Activated T-helper 17 cell treated with anti-CD3 and anti-CD28 coated beads, Interleukin-2, amount 50 U/mL, for 72 hours (primary cell): ENCODE results near the gene SPTSSA. TPM values are rescaled to one million over a fixed set of nuclear protein-coding genes. Genes with fewer than 3 reads are reported as not detected.
A peak's percentile ranks its signal among the peaks of the same experiment; 100 is the strongest.
"Not testable (repeated sequence)": the region's sequence is repeated elsewhere in the genome, so short reads cannot be mapped to it uniquely, and the experiment has no call there.

Experiments used
- ATAC-seq: fragments of 150-1000 bp; cut with Tn5 transposase; replicated peaks from 2 replicates; pipeline ENCODE4 v1.10.0; 2021; ENCODE audit warnings: mild to moderate bottlenecking, moderate library complexity
- H3K27ac Mint-ChIP-seq: one replicate; pipeline ENCODE4 v1.8.0; 2022; ENCODE audit warnings: mixed read lengths
- H3K27me3 Mint-ChIP-seq: one replicate; pipeline ENCODE4 v1.8.0; 2022; ENCODE audit warnings: mixed read lengths
- H3K36me3 Mint-ChIP-seq: one replicate; pipeline ENCODE4 v1.8.0; 2022; ENCODE audit warnings: low read depth, mild to moderate bottlenecking, mixed read lengths
- H3K4me1 Mint-ChIP-seq: one replicate; pipeline ENCODE4 v1.8.0; 2022; ENCODE audit warnings: mixed read lengths
- H3K4me3 Mint-ChIP-seq: one replicate; pipeline ENCODE4 v1.8.0; 2022; ENCODE audit warnings: mild to moderate bottlenecking, mixed read lengths
- H3K9me3 Mint-ChIP-seq: one replicate; pipeline ENCODE4 v1.8.0; 2022; ENCODE audit warnings: mixed read lengths
- total RNA-seq, 2 donors: library from RNA; stranded (reverse); gene quantifications; one replicate each; pipeline ENCODE4 v1.2.3, GENCODE V29; 2022

Gene SPTSSA
- total RNA-seq, 2 donors from 2014 or later, result 7.0 to 12.7 TPM

DNA sequence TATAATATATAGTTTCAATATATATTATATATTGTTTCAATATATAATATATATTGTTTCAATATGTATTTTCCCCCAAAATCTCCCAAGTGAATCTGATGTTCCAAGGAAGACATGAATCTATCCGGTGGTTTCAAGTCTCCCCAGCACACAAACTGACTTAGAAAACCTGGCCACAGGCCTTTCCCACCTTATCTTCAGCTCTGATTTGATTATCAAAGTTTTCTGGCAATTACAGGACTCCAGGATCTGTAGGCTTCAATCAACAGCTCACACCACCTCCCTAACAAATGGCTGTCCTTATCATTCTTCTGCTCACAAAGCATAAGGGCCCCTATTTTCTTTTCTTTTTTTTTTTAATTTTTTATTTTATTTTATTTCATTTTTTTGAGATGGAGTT is 22.7 kb upstream of the SPTSSA start:
- Mint-ChIP-seq H3K27me3 (no peaks in the 10 kb centered on the region), H3K9me3 (no peaks in the 10 kb centered on the region), H3K27ac (no peak overlapping the region), H3K4me3 (no peak overlapping the region), H3K4me1 (no peaks in the 10 kb centered on the region), H3K36me3 (no peaks in the 10 kb centered on the region)
- no peak for ATAC-seq

DNA sequence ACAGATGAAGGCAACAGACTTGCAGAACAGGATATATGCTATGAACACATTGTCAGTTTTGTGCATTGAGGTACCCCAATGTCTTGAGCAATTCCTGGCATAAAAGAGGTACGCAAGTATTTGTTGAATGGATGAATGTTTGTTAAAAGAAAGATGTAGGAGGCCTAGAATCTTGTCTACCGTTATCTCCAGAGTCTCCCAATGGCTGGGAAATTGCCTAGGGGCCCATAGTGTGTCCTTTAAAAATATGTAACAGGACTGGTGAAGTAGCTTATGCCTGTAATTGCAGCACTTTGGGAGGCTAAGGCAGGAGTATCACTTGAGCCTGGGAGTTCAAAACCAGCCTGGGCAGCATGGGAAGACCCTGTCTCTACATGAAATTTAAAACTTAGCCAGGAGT is 20.4 kb upstream of the SPTSSA start:
- H3K27ac Mint-ChIP-seq, result no peak overlapping the region
- H3K36me3 Mint-ChIP-seq, result no peaks in the 10 kb centered on the region
- no peaks in the 10 kb centered on the region for H3K4me1 Mint-ChIP-seq
- no peaks in the 10 kb centered on the region for H3K27me3 Mint-ChIP-seq
- no peak for ATAC-seq
- H3K4me3 Mint-ChIP-seq, result no peak overlapping the region
- H3K9me3 Mint-ChIP-seq, result no peaks in the 10 kb centered on the region

DNA sequence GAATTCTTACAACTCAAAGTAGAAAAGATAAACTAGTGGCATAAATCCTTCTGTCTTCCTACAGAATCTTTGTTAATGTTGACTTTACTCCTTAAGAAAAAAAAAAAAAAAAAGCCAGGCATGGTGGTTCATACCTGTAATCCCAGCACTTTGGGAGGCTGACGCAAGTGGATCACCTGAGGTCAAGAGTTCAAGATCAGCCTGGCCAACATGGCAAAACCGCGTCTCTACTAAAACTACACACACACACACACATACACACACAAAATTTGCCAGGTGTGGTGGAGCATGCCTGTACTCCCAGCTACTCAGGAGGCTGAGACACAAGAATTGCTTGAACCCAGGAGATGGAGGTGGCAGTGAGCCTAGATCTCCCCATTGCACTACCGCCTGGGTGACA is 17.7 kb upstream of the SPTSSA start:
- Mint-ChIP-seq H3K27me3 (peaks cover 3% of the 10 kb centered on the region), H3K36me3 (no peaks in the 10 kb centered on the region), H3K9me3 (no peaks in the 10 kb centered on the region), H3K4me3 (no peak overlapping the region), H3K27ac (no peak overlapping the region), H3K4me1 (no peaks in the 10 kb centered on the region)
- no peak for ATAC-seq

DNA sequence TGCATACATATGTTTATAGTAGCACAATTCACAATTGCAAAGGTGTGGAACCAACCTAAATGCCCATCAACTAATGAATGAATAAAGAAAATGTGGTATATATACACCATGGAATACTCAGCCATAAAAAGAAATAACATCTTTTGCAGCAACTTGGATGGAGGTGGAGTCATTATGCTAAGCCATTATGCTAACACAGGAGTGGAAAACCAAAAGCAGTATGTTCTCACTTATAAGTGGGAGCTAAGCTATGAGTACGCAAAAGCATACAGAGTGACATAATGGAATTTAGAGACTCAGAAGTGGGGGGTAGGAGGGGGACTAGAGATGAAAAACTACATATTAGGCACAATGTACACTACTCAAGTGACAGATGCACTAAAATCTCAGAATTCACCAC is 16.2 kb upstream of the SPTSSA start:
- ATAC-seq, result no peak
- Mint-ChIP-seq H3K9me3 (no peaks in the 10 kb centered on the region), H3K27me3 (peaks cover 3% of the 10 kb centered on the region), H3K4me3 (no peak overlapping the region), H3K36me3 (no peaks in the 10 kb centered on the region), H3K27ac (no peak overlapping the region), H3K4me1 (no peaks in the 10 kb centered on the region)

DNA sequence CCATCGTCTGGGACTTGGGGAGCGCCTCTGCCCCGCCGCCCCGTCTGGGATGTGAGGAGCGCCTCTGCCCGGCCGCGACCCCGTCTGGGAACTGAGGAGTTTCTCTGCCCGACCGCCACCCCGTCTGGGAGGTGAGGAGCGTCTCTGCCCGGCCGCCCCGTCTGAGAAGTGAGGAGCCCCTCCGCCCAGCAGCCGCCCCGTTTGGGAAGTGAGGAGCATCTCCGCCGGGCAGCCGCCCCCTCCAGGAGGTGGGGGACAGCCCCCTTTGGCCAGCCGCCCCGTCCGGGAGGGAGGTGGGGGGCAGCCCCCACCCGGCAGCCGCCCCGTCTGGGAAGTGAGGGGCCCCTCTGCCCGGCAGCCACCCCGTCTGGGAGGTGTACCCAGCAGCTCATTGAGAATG is 14.0 kb upstream of the SPTSSA start:
- H3K9me3 Mint-ChIP-seq, H3K4me1 Mint-ChIP-seq, H3K36me3 Mint-ChIP-seq, ATAC-seq, H3K27me3 Mint-ChIP-seq, H3K4me3 Mint-ChIP-seq, H3K27ac Mint-ChIP-seq: not testable (repeated sequence)

DNA sequence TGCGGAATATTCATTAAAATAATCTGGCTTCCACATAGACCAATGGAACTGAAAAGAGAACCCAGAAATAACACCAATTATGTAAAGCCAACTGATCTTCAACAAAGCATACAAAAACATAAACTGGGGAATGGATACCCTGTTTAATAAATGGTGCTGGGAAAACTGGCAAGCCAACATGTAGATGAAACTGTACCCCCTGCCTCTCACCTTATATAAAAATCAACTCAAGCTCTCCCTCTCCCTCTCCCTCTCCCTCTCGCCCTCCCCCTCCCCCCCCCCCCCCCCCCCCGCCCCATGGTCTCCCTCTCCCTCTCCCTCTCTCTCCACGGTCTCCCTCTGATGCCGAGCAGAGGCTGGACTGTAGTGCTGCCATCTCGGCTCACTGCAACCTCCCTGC is 13.1 kb upstream of the SPTSSA start:
- Mint-ChIP-seq H3K9me3 (no peaks in the 10 kb centered on the region), H3K27me3 (peaks cover 7% of the 10 kb centered on the region), H3K4me1 (no peaks in the 10 kb centered on the region)

DNA sequence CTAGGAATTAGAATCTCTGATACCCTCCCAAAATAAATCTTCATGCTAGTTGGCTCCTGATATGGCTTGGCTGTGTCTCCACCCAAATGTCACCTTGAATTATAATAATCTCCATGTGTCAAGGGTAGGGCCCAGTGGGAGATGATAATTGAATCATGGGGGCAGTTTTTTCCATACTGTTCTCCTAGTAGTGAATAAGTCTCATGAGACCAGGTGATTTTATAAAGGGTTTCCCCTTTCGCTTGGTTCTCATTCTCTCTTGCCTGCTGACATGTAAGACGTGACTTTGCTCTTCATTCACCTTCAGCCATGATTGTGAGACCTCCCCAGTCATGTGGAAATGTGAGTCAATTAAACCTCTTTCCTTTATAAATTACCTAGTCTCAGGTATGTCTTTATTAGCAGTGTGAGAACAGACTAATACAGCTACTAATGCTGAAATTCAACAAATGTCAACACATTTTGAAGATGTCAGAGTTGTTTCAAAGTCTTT is 12.2 kb upstream of the SPTSSA start:
- Mint-ChIP-seq H3K4me1 (no peaks in the 10 kb centered on the region), H3K27ac (no peak overlapping the region), H3K9me3 (no peaks in the 10 kb centered on the region), H3K4me3 (no peak overlapping the region), H3K36me3 (no peaks in the 10 kb centered on the region), H3K27me3 (peaks cover 7% of the 10 kb centered on the region)
- no peak for ATAC-seq

More for the DNA sequence above, 13.1 kb upstream of the SPTSSA start:
- no peaks in the 10 kb centered on the region for H3K36me3 Mint-ChIP-seq
- H3K27ac Mint-ChIP-seq, result no peak overlapping the region
- no peak for ATAC-seq
- no peak overlapping the region for H3K4me3 Mint-ChIP-seq

DNA sequence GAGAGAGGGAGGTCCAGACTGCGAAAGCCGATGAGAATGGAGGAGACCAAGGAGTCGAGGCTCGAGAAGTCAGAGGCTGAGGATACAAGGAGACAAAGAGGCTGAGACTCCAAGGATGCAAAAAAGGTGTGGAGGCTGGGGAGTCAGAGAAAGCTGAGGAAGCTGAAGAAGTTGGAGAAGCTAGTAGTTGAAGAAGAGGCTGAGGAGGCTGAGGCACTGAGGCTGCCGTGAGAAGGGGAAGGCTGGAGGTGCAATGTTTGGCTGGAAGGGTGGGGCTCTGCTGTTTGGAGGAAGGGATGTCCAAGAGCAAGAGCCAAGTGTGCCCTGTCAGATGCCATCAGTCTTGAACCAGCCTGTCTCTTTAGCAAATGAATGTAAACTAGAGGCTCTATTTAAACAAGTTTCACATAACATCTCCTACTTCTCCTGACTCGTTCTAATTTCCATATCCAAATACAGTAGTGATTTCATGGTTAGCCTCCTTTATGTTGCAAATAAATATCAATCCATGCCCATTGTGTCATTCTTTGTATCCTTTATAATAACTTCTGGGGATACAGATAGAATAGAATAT is 10.8 kb upstream of the SPTSSA start:
- H3K4me3 Mint-ChIP-seq, result no peak overlapping the region
- H3K27ac Mint-ChIP-seq, result no peak overlapping the region
- no peak for ATAC-seq
- no peaks in the 10 kb centered on the region for H3K4me1 Mint-ChIP-seq
- peaks cover 7% of the 10 kb centered on the region for H3K27me3 Mint-ChIP-seq
- no peaks in the 10 kb centered on the region for H3K9me3 Mint-ChIP-seq
- H3K36me3 Mint-ChIP-seq, result no peaks in the 10 kb centered on the region

DNA sequence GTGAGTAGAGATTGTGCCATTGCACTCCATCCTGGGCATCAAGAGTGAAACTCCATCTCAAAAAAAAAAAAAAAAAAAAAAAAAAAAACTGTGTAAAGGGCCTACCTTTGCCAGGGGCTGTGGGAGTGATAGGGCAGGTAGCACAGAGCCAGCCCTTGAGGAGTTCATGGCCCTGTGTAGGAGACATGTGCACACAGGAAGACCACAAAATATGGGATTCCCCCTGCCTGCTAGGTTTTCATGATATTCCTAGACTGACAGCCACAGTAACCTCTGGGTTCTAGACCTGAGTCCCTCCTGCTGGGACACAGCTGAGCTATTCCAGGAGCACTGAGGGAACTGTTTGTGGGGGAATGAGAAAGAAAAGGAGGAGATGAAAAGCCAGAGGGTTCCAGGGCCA is 8.3 kb upstream of the SPTSSA start:
- H3K4me3 Mint-ChIP-seq, result no peak overlapping the region
- peaks cover 4% of the 10 kb centered on the region for H3K27me3 Mint-ChIP-seq
- H3K9me3 Mint-ChIP-seq, result no peaks in the 10 kb centered on the region
- ATAC-seq, result no peak
- no peak overlapping the region for H3K27ac Mint-ChIP-seq
- no peaks in the 10 kb centered on the region for H3K36me3 Mint-ChIP-seq
- H3K4me1 Mint-ChIP-seq, result no peaks in the 10 kb centered on the region

DNA sequence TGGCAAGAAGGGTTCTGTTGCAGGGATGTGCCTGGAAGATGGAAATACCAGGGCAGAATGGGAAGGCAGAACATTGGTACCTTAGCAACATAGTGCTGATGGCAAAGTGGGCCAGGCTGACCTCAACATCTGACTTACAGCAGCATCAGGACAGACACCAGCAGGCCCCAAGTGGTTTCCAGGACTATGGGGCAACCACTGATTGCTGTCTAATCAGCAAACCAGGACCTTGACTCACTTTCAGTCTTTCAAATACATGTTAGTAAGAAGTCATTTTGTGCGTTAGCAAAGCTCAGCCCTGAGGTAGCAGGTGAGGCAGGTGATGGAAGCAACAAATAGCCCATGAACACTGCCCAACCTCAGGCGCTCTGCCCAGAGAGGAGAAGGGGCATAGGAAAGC is 4.7 kb upstream of the SPTSSA start:
- H3K4me1 Mint-ChIP-seq, result no peaks in the 10 kb centered on the region
- no peaks in the 10 kb centered on the region for H3K27me3 Mint-ChIP-seq
- no peaks in the 10 kb centered on the region for H3K9me3 Mint-ChIP-seq
- no peaks in the 10 kb centered on the region for H3K36me3 Mint-ChIP-seq
- no peak overlapping the region for H3K27ac Mint-ChIP-seq
- ATAC-seq, result no peak
- H3K4me3 Mint-ChIP-seq, result no peak overlapping the region

DNA sequence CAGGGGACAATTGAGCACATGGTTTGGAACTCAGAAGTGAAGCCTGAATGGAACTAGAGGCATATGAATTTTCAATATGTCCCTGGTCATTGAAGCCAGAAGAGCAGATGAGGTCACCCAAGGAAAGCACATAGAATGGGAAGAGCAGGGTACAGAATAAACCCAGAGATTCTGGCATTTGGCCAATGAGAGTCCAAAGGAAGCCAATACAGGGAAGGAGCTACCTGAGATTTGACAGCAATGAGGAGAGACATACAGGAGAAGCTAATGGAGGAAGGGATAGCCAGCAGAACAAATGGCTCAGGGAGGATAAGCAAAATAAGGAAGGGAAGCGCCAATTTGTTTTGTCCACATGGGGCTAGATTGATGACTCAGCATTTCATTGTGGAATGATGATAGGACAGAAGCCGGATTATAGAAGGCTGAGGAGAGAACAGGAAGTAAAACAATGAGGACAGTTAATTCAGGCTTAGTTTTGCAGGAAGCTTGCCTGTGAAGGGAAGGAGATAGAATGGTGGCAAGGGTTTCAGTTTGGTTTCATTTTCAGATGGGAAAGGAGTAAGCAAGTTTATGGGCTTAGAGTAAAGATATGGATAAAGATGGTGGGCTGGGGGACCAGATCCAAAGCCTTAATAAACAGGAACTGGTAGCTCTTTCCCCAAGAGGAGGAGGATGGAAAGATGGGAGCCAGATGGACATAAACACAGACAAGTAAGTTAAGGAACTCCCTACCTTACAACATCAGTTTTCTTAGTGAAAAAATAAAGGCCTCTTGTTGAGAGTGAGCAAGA is 3.2 kb upstream of the SPTSSA start:
- Mint-ChIP-seq H3K27ac (no peak overlapping the region), H3K9me3 (no peaks in the 10 kb centered on the region), H3K4me1 (peaks cover 6% of the 10 kb centered on the region), H3K4me3 (no peak overlapping the region), H3K27me3 (no peaks in the 10 kb centered on the region), H3K36me3 (no peaks in the 10 kb centered on the region)
- no peak for ATAC-seq

DNA sequence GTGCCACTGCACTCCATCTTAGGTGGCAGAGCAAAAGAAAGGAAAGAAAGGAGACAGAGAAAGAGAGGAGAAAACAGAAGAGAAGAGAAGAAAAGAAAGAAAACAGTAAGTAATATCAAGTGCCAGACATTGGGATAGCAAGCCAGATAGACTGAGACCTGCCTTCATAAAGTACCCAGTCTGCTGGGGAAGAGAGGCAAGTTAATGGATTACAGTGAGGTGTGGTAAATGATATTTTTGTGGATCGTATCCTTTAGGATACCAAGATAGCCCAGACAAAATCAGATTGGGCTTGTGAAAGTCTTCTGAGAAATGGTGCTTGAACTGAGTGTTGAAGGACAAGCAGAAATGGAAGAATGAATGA is 1.5 kb upstream of the SPTSSA start:
- Mint-ChIP-seq H3K9me3 (no peaks in the 10 kb centered on the region), H3K4me3 (no peak overlapping the region), H3K4me1 (peaks cover 6% of the 10 kb centered on the region), H3K36me3 (no peaks in the 10 kb centered on the region), H3K27ac (no peak overlapping the region), H3K27me3 (no peaks in the 10 kb centered on the region)
- no peak for ATAC-seq

DNA sequence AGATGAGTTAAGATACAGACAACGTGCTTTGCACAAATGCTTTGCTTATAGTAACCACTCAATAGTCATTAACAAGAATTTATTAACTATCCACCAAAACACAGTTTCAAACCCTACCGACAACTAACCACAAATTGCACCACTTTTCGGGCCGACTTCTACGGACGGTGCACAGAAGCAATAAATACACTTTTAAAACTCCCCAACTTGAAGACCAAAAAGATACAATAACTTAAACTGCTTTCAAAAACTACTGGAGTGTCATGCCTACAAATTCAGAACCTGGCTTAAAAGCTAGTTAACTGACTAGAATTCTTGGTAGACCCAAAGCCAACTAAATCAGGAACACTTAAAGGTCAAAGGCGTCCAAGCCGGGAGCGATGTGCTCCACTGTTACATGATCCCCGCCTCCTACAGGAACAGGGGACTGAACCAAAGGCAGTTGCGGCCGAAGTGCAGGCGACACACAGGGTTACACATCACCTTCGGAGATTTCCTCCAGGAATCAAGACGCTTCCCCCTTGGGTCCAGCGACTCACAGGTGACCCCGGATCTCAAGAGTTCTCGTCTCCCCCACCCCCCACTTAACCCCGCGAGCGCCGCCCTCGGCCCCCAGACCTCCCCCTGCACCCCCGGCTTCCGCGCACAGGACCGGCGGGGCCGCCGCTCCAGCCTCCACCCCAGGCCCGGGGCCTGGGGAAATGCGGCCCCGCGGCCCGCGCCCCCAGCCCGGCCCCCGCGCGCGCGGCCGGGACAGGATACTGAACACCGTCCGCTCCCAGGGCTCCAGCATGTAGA is 507 bp downstream of the SPTSSA start:
- Mint-ChIP-seq H3K27me3 (no peaks in the 10 kb centered on the region), H3K4me1 (peaks cover 6% of the 10 kb centered on the region), H3K9me3 (no peaks in the 10 kb centered on the region), H3K36me3 (peaks cover 5% of the 10 kb centered on the region), H3K27ac (peak overlapping the region; percentile 82), H3K4me3 (no peak overlapping the region)
- ATAC-seq, result peak; percentile 23

DNA sequence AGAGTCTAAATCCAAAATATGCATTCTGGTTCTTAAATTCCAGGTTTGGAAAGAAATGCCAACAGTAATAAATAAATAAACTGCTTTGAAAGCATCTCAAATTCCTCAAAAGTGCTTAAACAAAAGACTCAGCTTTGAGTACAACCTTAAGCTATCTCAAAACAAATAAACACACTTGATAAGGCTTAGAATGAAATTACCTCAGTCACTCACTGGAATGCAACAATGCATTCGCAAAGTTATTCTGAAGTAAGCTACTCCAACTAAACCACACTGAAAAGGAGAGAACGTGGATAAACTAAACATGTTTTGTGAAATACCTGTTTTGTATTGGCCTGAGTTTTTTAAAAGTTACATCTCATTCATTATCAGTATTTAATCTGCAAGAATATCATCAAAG is 1.2 kb downstream of the SPTSSA start:
- Mint-ChIP-seq H3K9me3 (no peaks in the 10 kb centered on the region), H3K4me3 (no peak overlapping the region), H3K36me3 (peaks cover 7% of the 10 kb centered on the region), H3K27ac (peak overlapping the region; percentile 82), H3K27me3 (no peaks in the 10 kb centered on the region), H3K4me1 (peaks cover 6% of the 10 kb centered on the region)
- ATAC-seq, result no peak

DNA sequence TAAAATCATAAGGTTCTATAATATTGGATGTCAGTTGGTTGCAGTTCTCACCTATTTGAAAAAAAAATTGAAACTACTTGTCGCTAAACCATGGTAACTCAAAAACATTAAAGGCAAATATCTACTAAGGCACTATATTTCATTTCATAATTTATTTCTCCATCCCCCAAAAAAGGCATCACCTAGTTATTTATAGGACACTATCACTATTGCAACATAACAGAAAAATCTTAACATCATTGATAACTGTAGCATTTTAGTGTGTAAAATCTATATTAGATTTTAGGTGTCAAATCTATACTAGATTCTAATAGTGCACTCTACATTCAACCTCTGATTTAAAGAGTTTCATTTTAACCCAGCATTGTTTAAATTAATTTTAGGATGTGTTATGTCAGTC is 1.7 kb downstream of the SPTSSA start:
- peaks cover 12% of the 10 kb centered on the region for H3K36me3 Mint-ChIP-seq
- ATAC-seq, result no peak
- H3K27ac Mint-ChIP-seq, result peak overlapping the region; percentile 82
- H3K4me1 Mint-ChIP-seq, result peaks cover 6% of the 10 kb centered on the region
- no peaks in the 10 kb centered on the region for H3K9me3 Mint-ChIP-seq
- no peaks in the 10 kb centered on the region for H3K27me3 Mint-ChIP-seq
- no peak overlapping the region for H3K4me3 Mint-ChIP-seq
